Subcutaneous abdominal adipose tissue (tissue), 5 donors: ENCODE results near the gene HS1BP3.

Source experiments
- H3K27ac ChIP-seq: one replicate; pipeline ENCODE4 v1.7.0; 2013; ENCODE audit warnings: low read depth, mild to moderate bottlenecking, inconsistent platforms, low read length, moderate library complexity
- H3K27me3 ChIP-seq, 5 donors: one replicate each; pipeline ENCODE4 v1.7.0; 2013; ENCODE audit warnings: low read length in 5 of 5, inconsistent platforms in 1 of 5; ENCODE audit not compliant: control insufficient read depth in 5 of 5, insufficient read depth in 4 of 5
- H3K36me3 ChIP-seq, 5 donors: one replicate each; pipeline ENCODE4 v1.7.0; 2013; ENCODE audit warnings: low read length in 5 of 5; ENCODE audit not compliant: control insufficient read depth in 5 of 5, insufficient read depth in 5 of 5
- H3K4me1 ChIP-seq, 5 donors: one replicate each; pipeline ENCODE4 v1.7.0; 2013; ENCODE audit warnings: low read length in 5 of 5, mild to moderate bottlenecking in 3 of 5, moderate library complexity in 1 of 5; ENCODE audit not compliant: control insufficient read depth in 5 of 5, insufficient read depth in 5 of 5
- H3K4me3 ChIP-seq, 5 donors: one replicate each; pipeline ENCODE4 v1.7.0; 2013; ENCODE audit warnings: low read length in 5 of 5, low read depth in 1 of 5
- H3K9ac ChIP-seq, 5 donors: one replicate each; pipeline ENCODE4 v1.7.0; 2013; ENCODE audit warnings: low read length in 5 of 5, mild to moderate bottlenecking in 4 of 5, moderate library complexity in 3 of 5
- H3K9me3 ChIP-seq, 5 donors: one replicate each; pipeline ENCODE4 v1.7.0; 2013; ENCODE audit warnings: low read length in 5 of 5; ENCODE audit not compliant: control insufficient read depth in 5 of 5
- donor health status: healthy.
- donor health status: healthy.
- donor health status: healthy.
- donor health status: healthy.
- donor health status: healthy.

Gene HS1BP3

DNA sequence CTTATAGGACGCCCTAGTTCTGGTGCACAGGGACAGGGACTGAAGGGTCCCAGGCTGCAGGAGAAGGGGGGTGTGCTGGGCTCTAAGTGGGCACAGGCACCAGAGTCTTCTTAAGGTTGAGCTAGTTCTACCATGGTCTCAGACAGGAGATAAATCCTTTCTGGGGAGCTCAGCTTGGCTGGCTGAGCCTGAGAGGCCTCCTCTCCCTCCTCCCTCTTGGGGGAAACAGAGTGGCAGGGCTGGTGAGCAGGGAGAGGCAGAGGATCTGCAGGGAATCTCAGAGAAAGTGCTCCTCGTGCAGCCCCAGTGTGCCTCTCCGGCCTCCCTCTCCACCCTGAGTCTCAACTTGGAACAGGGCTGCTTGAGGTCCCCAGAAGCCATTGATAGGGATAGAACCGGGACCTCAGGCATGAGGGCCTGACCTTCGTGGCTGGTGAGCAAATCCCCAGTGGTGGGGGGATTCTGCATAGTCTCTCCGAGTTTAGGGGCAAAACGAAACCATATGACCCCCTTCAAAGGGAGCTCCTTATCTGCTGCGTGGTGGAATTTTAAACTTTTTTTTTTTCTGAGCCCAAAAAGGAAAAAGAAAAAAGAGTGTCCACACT is 18.1 kb upstream of the HS1BP3 start:
- Histone ChIP-seq H3K27ac (no peak overlapping the region), H3K9me3 (no peaks in the 10 kb centered on the region), H3K4me3 (no peak overlapping the region), H3K36me3 (no peaks in the 10 kb centered on the region), H3K27me3 (peaks cover 48 to 82% (median 79%) of the 10 kb centered on the region in 5 donors), H3K4me1 (peaks cover 0 to 46% (median 39%) of the 10 kb centered on the region in 5 donors), H3K9ac (no peak overlapping the region)

DNA sequence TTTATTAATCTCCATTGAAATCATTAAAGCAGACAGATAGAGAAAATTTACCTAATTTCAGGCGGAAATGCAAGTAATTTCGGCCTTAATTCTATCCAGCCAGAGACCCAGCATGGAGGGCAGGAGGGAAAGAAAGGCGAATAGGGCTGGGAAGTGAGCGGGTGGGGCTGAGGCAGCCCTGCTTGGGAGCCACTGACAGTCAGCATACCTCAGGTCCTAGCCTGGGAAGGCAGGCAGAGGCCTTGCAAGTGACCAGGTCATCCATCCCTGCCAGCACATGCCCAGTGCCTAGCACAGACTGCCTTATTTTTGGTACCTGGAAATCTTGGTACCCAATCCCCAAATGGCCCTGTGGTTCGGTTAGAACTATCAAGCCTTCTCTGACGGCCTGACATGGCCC is 17.6 kb upstream of the HS1BP3 start:
- H3K9me3 ChIP-seq, result no peaks in the 10 kb centered on the region
- no peak overlapping the region for H3K9ac ChIP-seq
- no peaks in the 10 kb centered on the region for H3K36me3 ChIP-seq
- no peak overlapping the region for H3K4me3 ChIP-seq
- peaks cover 53 to 84% (median 82%) of the 10 kb centered on the region in 5 donors for H3K27me3 ChIP-seq
- peaks cover 0 to 46% (median 39%) of the 10 kb centered on the region in 5 donors for H3K4me1 ChIP-seq
- no peak overlapping the region for H3K27ac ChIP-seq

DNA sequence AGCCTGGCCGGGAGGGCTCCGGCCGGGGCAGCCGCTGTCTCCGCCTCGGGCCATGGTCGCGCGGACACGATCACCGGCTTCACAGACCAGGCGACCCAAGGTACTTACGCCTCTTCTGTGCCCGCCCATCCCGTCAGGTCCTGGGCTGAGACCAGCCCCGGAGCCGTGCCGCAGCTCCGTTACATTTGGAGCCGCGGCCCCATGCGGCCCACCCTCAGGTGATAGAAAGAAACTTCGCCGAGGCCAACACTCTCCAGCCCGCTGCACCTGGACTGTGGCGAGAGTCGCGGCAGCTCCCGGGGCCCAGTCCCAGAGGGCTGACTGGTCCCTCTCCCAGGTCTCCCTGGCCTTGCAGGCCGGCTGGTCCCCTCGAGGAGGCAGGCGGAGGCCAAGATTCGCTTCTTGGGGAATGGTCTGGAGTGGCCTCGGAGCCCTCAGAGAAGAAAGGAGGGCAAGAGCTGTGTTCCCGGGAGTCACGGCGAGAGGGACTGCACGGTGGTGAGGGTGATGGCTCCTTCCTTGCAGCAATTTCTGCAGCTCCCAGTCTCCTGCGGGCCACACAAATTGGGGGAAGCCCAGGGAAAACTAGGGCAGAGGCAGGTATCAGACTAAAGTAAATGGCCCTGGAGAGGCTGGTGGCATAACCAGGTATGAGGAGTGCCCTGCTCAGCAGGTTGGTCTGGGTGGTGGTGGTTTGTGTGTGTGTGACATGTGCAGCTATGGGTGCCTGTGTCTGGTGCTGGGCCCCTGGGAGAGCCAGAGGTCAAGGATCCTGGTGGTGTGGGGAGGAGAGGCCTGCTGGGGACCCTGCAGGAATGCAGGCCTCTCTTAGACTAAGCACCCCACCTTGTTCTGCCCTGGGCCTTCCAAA is 16.9 kb upstream of the HS1BP3 start:
- peaks cover 0 to 46% (median 39%) of the 10 kb centered on the region in 5 donors for H3K4me1 ChIP-seq
- peak overlapping the region in 3 of 5 donors; percentile 51 to 58 (median 52) for H3K4me3 ChIP-seq
- no peak overlapping the region for H3K27ac ChIP-seq
- peaks cover 52 to 86% (median 85%) of the 10 kb centered on the region in 5 donors for H3K27me3 ChIP-seq
- H3K9me3 ChIP-seq, result no peaks in the 10 kb centered on the region
- H3K9ac ChIP-seq, result no peak overlapping the region
- H3K36me3 ChIP-seq, result no peaks in the 10 kb centered on the region

DNA sequence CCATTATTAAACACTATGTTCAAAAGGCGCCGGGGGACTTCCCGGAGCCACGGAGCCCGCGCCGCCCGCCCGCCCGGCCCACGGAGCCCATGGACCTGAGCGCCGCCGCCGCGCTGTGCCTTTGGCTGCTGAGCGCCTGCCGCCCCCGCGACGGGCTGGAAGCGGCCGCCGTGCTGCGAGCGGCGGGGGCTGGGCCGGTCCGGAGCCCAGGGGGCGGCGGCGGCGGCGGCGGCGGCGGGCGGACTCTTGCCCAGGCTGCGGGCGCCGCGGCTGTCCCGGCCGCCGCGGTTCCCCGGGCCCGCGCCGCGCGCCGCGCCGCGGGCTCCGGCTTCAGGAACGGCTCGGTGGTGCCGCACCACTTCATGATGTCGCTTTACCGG is 16.2 kb upstream of the HS1BP3 start:
- H3K9me3 ChIP-seq, result no peaks in the 10 kb centered on the region
- peaks cover 0 to 46% (median 39%) of the 10 kb centered on the region in 5 donors for H3K4me1 ChIP-seq
- H3K27ac ChIP-seq, result no peak overlapping the region
- no peaks in the 10 kb centered on the region for H3K36me3 ChIP-seq
- H3K9ac ChIP-seq, result no peak overlapping the region
- peak overlapping the region in 3 of 5 donors; percentile 51 to 58 (median 52) for H3K4me3 ChIP-seq
- peaks cover 53 to 86% (median 85%) of the 10 kb centered on the region in 5 donors for H3K27me3 ChIP-seq

DNA sequence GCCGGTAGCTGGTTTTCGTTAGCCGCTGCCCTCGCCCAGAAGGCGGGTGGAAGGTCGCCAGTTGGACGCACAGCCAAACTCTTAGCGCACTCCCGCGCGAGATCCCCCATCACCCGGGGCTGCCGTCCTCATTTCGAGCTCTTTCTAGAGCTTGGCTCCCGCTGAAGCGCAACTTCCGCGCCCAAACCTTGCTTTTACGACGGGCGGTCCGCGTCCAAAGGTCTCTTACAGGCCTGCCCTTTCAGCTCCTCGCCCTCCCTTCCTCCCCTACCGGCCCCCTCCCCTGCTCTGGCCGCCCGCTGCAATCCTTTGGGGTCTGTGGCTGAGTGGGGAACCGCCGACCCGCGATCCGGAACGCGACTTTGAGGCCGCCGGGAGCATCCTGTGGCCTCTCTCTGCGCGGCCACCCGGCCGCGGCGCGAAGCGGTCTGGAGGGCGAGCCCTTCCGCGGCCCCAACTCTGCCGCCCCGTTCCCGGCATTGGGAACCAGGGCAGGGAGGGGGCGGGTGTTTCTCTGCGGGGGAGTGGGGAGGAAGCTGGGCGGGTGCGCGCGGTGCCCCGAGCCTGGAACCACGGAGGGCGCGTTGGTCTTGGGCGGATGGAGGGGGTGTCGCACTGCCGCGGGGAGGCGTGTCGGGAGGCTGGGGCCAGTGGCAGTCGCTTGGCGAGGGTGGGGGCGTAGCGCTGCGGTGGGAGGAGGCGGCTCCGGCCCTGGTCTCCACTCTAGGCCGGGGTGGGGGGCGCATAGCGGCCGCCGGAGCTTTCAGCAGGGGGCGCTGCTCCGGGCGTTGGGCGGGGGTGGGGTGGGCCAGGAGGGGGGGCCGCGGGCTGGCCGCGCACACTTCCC is 15.6 kb upstream of the HS1BP3 start, which contains the start of gene GDF7:
TSS of gene GDF7 (plus strand) at position 841 of the 847 bp plus-strand sequence. CDS start 96 bp downstream, outside the sequence.
- Histone ChIP-seq H3K9me3 (no peaks in the 10 kb centered on the region), H3K27ac (no peak within 1 kb of the TSS), H3K27me3 (peaks cover 55 to 89% (median 87%) of the 10 kb centered on the region in 5 donors), H3K36me3 (no peaks in the 10 kb centered on the region), H3K9ac (no peak within 1 kb of the TSS), H3K4me3 (peak within 1 kb of the TSS in 4 of 5 donors; percentile 39 to 64 (median 54)), H3K4me1 (peaks cover 0 to 44% (median 35%) of the 10 kb centered on the region in 5 donors)

DNA sequence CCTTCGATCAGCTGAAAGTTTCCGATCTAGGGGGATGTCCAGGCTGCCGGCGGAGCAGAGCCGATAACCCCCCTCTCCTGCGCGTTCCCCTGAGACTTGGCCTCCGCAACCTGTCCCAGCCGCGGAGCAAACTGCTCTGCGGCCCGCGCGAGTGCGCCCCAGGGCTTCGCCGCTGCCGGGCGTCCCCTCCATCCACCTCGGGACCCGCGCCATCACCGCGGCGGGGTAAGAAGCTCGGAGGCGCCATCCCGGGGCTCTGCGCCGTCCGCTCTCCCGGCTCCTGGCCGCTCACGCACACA is 15.1 kb upstream of the HS1BP3 start:
- Histone ChIP-seq H3K27ac (no peak overlapping the region), H3K4me1 (peaks cover 0 to 40% (median 30%) of the 10 kb centered on the region in 5 donors)

DNA sequence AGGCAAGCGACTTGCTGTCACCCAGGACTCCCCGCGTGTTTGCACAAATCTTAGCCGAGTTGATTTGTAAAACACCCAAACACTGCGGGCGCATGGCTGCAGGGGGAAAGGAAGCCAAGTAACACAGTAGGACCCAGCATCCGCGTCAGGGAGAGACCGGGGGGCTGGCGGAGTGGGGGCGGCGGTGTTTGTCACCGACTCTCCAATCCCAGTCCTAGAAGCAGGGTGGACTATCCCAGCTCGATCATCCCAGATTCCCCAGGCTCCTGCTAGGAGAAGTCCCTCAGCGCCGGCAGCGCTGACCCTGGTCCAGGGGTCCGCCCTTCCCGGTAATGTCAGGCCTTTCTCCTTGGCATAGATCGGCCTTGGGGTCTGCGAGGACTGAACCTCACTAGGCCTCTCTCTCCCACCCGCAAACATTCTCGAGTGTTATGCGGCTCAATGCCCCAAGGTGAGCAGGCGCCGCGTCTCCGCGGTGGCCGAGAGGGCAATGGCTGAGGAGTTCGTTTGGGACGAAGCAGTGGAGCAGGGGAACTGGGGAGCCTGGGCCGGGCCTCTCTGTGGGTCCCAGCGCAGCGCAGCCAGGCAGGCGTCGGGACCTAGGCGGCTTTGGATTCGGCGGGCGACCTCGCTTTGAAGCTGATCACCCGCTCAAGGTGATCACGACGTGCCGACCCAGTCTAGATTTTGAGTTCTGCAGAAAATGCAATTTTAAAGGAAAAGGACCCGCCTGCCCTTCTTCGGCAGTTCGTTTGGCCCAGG is 14.5 kb upstream of the HS1BP3 start:
- Histone ChIP-seq H3K4me1 (peaks cover 0 to 35% (median 27%) of the 10 kb centered on the region in 5 donors), H3K9me3 (no peaks in the 10 kb centered on the region), H3K27ac (no peak overlapping the region)

More for the DNA sequence above, 15.1 kb upstream of the HS1BP3 start:
- Histone ChIP-seq H3K9ac (no peak overlapping the region), H3K9me3 (no peaks in the 10 kb centered on the region), H3K27me3 (peaks cover 49 to 84% (median 81%) of the 10 kb centered on the region in 5 donors), H3K36me3 (no peaks in the 10 kb centered on the region), H3K4me3 (peak overlapping the region in 4 of 5 donors; percentile 39 to 64 (median 54))

DNA sequence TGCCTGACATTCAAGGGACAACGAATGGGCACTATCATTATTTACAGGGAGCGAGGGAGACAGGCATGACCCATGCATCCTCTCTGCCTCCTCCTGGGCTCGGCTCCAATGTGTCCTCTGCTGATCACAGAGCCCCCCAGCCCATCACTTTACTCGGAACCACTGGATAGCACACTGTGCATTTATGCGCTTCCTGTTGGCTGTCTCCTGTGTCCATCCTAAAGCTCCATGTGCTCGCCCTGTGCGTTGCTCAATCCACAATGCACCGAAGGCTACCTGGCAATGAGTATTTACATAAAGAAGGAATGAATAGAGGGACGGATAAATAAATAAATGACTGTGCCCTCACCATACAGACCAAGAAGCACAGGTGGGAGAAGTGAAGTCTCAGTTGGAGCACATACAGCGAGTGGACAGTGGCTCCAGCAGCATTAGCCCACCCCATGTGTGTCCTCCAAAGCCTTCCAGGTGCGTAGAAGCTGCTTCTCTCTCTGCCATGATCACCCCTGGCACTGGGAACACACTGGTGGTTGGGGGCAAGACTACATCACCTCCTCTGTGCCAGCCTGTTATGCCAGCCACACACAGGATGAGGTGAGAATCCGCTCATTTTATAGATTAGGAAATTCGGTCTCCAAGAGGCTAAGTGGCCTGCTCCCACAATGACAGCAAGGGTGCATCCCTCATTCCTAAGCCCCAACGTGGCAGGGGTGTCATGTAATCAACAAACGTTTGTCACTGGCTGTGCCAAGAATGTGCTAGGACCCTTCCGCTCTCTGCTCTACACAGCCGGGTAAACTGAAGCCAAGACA is 13.7 kb upstream of the HS1BP3 start:
- Histone ChIP-seq H3K4me3 (no peak overlapping the region), H3K9me3 (no peaks in the 10 kb centered on the region), H3K9ac (no peak overlapping the region), H3K27me3 (peaks cover 45 to 76% (median 72%) of the 10 kb centered on the region in 5 donors), H3K27ac (no peak overlapping the region), H3K36me3 (no peaks in the 10 kb centered on the region), H3K4me1 (peaks cover 0 to 30% (median 24%) of the 10 kb centered on the region in 5 donors)

More for the DNA sequence above, 14.5 kb upstream of the HS1BP3 start:
- peak overlapping the region in 3 of 5 donors; percentile 17 to 64 (median 53) for H3K4me3 ChIP-seq
- no peak overlapping the region for H3K9ac ChIP-seq
- H3K27me3 ChIP-seq, result peaks cover 49 to 81% (median 78%) of the 10 kb centered on the region in 5 donors
- no peaks in the 10 kb centered on the region for H3K36me3 ChIP-seq

DNA sequence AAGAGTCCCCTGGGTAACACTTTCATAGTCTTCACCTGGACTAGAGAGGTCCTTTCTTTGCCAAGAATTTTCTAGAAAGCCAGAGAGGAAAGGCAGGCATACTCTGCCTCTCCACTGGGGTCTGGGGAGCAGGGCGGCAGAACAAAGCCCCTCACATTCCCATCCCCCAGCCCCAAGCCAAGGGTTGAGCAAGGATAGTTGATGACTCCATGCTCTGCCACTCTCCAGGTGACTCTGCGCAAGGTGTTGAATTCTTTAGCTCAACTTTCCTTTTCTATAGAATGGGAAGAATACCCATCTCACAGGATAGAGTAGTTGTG is 13.1 kb upstream of the HS1BP3 start:
- Histone ChIP-seq H3K36me3 (no peaks in the 10 kb centered on the region), H3K4me1 (peaks cover 0 to 27% (median 22%) of the 10 kb centered on the region in 5 donors), H3K27me3 (peaks cover 43 to 72% (median 66%) of the 10 kb centered on the region in 5 donors), H3K27ac (no peak overlapping the region), H3K9ac (no peak overlapping the region), H3K4me3 (no peak overlapping the region), H3K9me3 (no peaks in the 10 kb centered on the region)
